Activated naive CD4-positive, alpha-beta T cell (primary cell): ENCODE measurements around the gene MAN1C1.

ENCODE experiments used
- DNase-seq, 4 experiments: peaks; one replicate each; lab custom pipeline; 2025; lab: John Stamatoyannopoulos, UW

The MAN1C1 gene

GRCh38 chr1:25614501-25615171, 2.0 kb upstream of the MAN1C1 start:
- no peak for DNase-seq

DNA sequence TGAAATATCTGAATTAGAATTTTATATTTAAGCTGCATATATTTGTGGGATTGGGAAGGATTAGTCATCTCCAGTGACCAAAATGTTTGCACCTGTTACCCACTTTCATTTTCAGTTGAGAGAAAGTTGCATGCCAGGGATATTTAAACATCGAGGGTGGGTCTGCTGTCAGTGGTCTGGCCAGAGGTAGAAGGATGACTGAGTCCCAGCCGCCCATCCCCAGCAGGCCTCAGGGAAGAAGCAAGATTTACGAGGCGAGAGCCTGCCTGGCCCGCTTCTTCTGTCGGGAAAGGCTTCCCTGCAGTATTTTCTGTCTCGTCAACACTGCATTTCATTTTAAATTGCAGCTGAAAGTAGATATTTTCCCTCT, 1.4 kb upstream of the MAN1C1 start:
- no peak for DNase-seq

DNA sequence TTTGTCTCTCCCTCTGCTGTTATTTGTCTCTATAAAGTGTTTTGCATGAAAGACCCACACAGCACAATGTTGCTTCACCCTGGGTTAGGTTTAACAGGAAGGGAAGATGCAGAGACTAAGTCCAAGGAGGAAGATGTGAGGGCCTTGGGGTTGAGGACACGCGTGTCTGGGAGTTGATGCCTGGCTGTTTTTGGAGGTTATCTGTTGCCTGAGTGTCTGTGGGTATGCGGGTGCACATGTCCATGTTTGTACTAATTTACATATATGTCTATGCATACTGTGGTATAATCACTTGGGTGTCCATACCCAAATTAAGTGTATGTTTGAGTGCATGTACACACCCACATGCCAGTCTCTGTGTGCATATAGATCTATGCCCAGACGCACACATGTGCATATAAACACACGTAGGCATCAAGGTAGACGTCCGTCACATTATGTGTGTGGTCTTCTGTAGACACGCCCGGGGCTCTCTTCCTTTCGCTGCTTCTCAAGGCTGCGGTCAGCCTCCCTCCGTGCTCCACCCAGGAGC, 962 bp upstream of the MAN1C1 start:
- no peak for DNase-seq

DNA sequence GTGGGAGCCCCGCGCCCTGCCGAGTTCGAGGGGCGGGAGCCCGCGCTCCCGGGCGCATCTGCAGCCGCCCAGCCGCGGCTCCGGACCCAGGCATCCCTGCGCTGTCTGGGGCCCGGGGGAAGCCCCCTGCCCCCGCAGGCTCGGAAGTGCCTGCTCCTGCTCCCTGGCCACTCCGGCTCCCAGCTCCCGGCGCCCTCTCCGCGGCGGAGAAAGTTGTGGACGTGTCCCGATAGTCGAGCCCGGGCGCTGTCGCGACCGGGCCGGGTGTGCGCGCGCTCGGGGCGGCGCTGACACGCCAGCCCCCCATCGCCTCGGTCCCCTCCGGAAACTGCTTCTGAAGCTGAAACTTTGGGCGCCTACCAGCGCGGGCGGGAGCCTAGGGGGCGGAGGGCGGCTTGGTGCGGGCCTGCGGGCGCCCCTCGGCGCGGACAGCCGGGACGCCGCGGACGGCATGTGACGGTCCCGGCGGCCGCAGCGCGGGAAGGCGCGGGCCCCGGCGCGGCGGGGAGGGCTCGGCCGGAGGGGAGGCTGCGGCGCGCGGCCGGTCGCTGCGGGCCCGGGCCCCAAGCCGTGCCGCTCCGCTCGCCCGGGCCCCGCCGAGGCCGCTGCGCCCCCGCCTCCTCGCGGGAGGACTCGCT, 515 bp downstream of the MAN1C1 start:
- DNase-seq: peak in 1 of 4 experiments; percentile 31

GRCh38 chr1:25617625-25618432, 1.2 kb downstream of the MAN1C1 start:
- no peak for DNase-seq

DNA sequence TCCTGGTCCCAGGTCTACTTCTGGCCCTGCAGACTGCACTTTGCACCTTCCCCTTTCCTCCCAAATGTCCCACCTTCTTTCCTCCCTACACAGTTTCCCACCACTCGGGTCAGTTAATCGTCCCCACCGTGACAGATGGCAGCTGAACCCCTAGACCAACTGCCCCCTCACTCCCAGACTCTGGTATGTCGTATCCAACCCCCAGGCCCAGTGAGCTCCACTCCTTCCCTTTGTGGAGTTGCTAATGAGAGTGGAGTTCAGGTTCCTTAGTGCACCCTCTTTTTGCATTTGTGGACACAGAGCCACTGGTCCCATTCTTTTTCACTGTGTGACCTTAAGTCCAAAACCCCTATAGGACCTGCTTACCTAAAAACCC, 1.8 kb downstream of the MAN1C1 start:
- no peak for DNase-seq

DNA sequence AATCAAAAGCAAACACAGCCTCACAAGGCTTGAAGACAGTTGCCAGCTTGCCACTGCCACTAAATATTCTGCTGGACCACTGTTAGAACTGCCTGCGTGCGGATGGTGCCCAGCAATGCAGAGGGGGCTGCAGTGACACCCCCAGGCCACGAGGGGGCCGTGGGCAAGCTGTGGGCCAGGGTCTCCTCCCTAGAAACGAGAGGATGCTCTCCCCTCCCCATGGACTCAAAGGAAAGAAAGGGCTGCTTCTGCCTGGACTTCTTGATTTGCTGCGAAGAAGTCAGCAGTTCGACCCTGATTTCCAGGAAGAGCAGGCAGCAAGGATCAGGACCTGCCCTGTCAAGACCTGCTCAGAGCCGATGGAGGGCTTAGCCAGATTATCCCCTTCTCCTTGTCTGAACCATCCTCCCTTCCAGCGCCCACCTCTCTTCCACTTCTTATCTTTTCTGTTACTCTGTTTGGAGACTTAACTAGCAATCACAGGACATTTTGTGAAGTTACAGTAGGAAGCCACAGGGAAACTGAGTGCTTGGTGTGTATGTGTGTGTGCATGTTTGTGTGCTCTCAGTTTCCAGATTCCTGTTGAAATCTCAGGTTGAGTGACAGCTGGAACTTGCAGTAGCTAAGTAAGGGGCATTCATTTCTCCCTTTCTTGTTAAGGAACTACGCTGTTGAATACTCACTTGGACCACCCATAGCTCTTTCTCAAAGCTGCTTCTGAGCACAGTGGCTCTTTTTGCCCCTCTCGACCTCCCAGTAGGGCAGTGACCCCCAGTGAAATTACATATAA, 2.7 kb downstream of the MAN1C1 start:
- DNase-seq: peak in 3 of 4 experiments; percentile 25 to 48 (median 36)

DNA sequence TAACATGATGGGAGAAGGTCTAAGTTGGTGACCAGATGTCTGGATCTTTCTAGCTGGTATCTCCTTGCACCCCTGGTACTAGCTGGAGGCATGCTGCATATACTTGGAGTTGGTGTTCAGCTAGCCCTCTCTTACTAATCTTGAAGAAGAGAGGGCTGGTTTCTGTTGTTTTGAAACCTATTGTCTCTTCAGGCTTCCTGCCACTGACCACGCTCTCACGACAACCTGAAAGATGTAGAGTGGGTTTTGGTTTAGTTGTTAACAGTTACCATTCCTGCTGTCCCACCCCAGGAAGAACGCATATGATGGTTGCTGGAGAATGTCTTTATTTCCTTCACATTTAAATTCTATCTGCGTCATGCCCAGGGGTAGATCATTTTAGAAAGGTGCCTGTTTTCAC, 3.6 kb downstream of the MAN1C1 start:
- DNase-seq: no peak

GRCh38 chr1:25620701-25621350, 4.2 kb downstream of the MAN1C1 start:
- no peak for DNase-seq

GRCh38 chr1:25621876-25622275, 5.3 kb downstream of the MAN1C1 start:
- no peak for DNase-seq

- peak in 2 of 4 experiments; percentile 23 to 37 for DNase-seq
These were observed 5.9 kb downstream of the MAN1C1 start for GRCh38 chr1:25622531-25622930.

DNA sequence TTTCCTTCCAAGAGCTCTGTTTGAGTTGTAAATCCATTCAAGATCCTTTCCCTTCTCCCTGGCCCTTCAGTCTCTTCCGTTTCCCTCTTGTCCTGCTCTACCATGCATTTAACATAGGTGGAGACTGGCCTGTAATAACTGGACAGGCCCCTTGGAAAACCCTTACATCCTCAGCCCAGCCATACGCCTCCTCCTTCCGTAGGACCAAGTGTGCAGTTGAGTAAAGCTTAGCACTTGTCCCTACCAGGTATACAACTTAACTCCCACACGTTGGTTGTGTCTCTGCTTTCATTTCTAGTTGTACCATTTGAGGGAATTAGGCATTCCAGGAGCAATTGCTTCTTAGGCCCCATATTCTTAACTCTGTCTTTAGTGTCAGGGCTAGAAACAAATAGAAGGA, 6.4 kb downstream of the MAN1C1 start:
- DNase-seq: no peak

- no peak for DNase-seq
These were observed 7.1 kb downstream of the MAN1C1 start for GRCh38 chr1:25623731-25624130.

DNA sequence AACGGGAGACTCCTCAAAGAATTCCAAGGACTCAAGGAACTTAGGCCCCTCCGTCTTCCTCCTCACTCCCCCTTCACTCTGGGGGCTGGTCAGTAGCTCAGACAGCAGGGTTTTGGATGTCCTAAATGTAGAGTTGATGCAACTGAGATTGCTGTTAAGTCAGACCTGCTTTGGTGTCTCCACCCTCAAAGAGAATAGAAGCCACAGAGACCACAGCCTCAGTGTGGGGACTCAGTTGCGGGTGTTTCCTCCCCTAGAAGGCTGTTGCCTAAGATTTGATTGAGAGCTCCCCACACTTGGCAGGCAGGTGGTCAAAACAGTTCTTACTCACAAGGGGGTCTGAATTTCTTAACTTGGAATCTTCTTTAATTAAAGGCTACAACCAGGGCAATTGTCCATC, 7.6 kb downstream of the MAN1C1 start:
- DNase-seq: no peak

DNA sequence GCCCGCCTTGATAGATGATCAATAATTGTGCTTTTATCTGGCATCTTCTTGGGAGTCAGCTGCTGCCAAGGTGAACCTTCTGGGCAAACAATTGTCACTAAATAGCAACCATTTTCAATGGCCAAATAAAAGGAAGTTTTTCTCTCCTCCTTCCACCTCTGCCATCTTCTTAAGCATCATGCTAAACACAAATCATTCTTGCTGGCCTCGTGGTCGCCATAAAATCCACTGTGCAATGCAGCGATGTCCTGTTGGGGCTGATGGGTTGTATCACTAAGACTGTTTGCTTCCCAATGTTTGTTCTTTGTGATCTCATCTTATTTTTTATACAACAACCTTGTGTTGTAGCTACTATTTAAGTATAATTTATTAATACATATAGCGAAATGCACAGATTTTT, 8.0 kb downstream of the MAN1C1 start:
- no peak for DNase-seq

- no peak for DNase-seq
These were observed 9.4 kb downstream of the MAN1C1 start for GRCh38 chr1:25626018-25626417.

DNA sequence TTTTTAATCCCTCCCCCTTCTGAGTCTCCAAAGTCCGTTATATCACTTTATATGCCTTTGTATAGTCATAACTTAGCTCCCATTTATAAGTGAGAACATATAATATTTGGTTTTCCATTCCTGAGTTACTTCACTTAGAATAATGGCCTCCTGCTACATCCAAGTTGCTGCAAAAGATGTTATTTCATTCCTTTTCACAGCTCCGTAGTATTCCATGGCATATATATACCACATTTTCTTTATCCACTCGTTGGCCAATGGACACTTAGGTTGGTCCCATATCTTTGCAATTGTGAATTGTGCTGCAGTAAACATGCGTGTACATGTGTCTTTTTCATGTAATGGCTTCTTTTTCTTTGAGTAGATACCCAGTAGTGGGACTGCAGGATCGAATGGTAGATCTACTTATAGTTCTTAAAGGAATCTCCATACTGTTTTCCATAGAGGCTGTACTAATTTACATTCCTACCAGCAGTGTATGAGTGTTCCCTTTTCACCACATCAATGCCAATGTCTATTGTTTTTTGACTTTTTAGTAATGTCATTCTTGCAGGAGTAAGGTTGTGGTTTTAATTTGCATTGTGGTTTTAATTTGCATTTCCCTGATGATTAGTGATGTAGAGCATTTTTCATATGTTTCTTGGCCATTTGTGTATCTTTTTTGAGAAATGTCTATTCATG, 12.3 kb downstream of the MAN1C1 start:
- DNase-seq: no peak

DNA sequence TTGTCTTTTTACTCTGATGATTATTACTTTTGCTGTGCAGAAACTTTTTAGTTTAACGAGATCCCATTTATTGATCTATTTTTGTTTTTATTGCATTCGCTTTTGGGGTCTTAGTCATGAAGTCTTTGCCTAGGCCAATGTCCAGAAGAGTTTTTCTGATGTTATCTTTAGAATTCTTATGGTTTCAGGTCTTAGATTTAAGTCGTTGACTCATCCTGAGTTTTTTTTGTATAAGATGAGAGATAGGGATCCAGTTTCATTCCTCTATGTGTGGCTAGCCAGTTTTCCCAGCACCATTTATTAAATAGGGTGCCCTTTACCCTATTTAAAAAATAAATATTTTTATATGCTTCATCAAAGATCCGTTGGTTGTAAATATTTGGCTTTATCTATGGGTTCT, 13.2 kb downstream of the MAN1C1 start:
- no peak for DNase-seq

- DNase-seq: no peak
These were observed 15.3 kb downstream of the MAN1C1 start for GRCh38 chr1:25631750-25632485.

DNA sequence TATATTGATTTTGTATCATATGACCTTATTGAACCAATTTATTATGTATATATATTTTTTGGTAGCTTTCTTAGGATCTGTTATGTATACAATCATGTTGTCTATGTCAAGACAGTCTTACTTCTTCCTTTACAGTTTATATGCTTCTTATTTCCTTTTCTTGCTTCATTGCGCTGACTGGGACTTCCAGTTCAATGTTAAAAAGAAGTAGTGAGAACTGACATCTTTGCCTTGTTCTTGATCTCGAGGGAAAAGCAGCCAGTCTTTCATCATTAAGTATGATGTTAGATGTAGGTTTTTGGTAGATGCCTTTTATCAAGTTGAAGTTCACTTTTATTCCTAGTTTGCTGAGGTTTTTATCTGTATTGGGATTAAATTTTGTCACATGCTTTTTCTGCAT, 17.5 kb downstream of the MAN1C1 start:
- no peak for DNase-seq
